HEK293T (cell line): ENCODE measurements around the gene ATP13A4.

Experiments used
- CTCF ChIA-PET: fragments of 350-600 bp; formaldehyde crosslinking; extraction: SDS; loops from one replicate; lab custom pipeline; 2021; ENCODE audit warnings: antibody characterized with exemption, inconsistent platforms; lab: Yijun Ruan, JAX
- POLR2A ChIA-PET: fragments of 350-600 bp; formaldehyde crosslinking; extraction: SDS; loops from one replicate; lab custom pipeline; 2020; ENCODE audit warnings: antibody characterized with exemption, inconsistent platforms; lab: Yijun Ruan, JAX
- DNase-seq: peaks from one replicate; pipeline ENCODE4 v3.0.0; 2012; ENCODE audit warnings: mixed read lengths; ENCODE audit errors: extremely low spot score
- CTBP1 ChIP-seq: fragments of 450-650 bp; IDR thresholded peaks from 2 replicates; pipeline ENCODE4 v1.6.1; 2016; ENCODE audit warnings: borderline replicate concordance
- FOXA1 ChIP-seq: fragments of 450-650 bp; IDR thresholded peaks from 2 replicates; pipeline ENCODE4 v1.6.1; 2016; ENCODE audit warnings: mild to moderate bottlenecking
- FOXK2 ChIP-seq: fragments of 450-650 bp; IDR thresholded peaks from 2 replicates; pipeline ENCODE4 v1.6.1; 2016; ENCODE audit warnings: mild to moderate bottlenecking
- FOXM1 ChIP-seq: fragments of 450-650 bp; IDR thresholded peaks from 2 replicates; pipeline ENCODE4 v1.6.1; 2017; ENCODE audit warnings: mild to moderate bottlenecking, borderline replicate concordance
- HDGF ChIP-seq: fragments of 450-650 bp; IDR thresholded peaks from 2 replicates; pipeline ENCODE4 v1.6.1; 2017; ENCODE audit warnings: antibody characterized with exemption, borderline replicate concordance
- L3MBTL2 ChIP-seq: fragments of 450-650 bp; conservative IDR thresholded peaks from 2 replicates; pipeline ENCODE4 v1.6.1; 2016; ENCODE audit warnings: mild to moderate bottlenecking
- NFRKB ChIP-seq: fragments of 450-650 bp; IDR thresholded peaks from 2 replicates; pipeline ENCODE4 v1.6.1; 2016; ENCODE audit warnings: mild to moderate bottlenecking, moderate library complexity
- PKNOX1 ChIP-seq: fragments of 450-650 bp; IDR thresholded peaks from 2 replicates; pipeline ENCODE4 v1.6.1; 2016
- SUZ12 ChIP-seq: fragments of 450-650 bp; IDR thresholded peaks from 2 replicates; pipeline ENCODE4 v1.6.1; 2016; ENCODE audit warnings: mild to moderate bottlenecking
- TARDBP ChIP-seq: fragments of 450-650 bp; IDR thresholded peaks from 2 replicates; pipeline ENCODE4 v1.6.1; 2016
- ZNF384 ChIP-seq: fragments of 450-650 bp; IDR thresholded peaks from 2 replicates; pipeline ENCODE4 v1.6.1; 2016

ATP13A4 gene

GRCh38 chr3:193357291-193357690 is 197.4 kb downstream of the ATP13A4 start:
- ChIA-PET CTCF (no interaction called here), POLR2A (no interaction called here)
- TF ChIP-seq SUZ12 (no peak), NFRKB (no peak), PKNOX1 (no peak)
- no peak for DNase-seq

- ChIA-PET POLR2A (no interaction called here), CTCF (no interaction called here)
- TF ChIP-seq ZNF384: no peak
- no peak for TF ChIP-seq PKNOX1
- no peak for TF ChIP-seq NFRKB
- no peak for TF ChIP-seq HDGF
- TF ChIP-seq FOXM1: no peak
- TF ChIP-seq TARDBP: no peak
- no peak for TF ChIP-seq FOXK2
- TF ChIP-seq FOXA1: no peak
- TF ChIP-seq L3MBTL2: no peak
- TF ChIP-seq CTBP1: no peak
- DNase-seq: no peak
Observed at GRCh38 chr3:193354423-193354822, 200.3 kb downstream of the ATP13A4 start.
